Upper lobe of left lung (tissue), 6 donors: ENCODE results near the gene ASTN2. TPM values are rescaled to one million over a fixed set of nuclear protein-coding genes. Genes with fewer than 3 reads are reported as not detected.
A peak's percentile ranks its signal among the peaks of the same experiment; 100 is the strongest.

Experiments used
- ATAC-seq, 2 donors: fragments of 200-7000 bp; cut with Tn5 transposase; one replicate each; pipeline ENCODE4 v1.9.1; 2022; ENCODE audit warnings: mild to moderate bottlenecking in 2 of 2, moderate library complexity in 2 of 2; ENCODE audit not compliant: low FRiP score in 2 of 2
- DNase-seq, 2 donors: peaks; one replicate each; pipeline ENCODE4 v3.0.0-alpha.2; 2019 to 2020
- H3K27ac ChIP-seq, 4 donors: fragments of 200-600 bp; sonication (generic); one replicate each; pipeline ENCODE4 v1.5.1; 2016 to 2019
- H3K27me3 ChIP-seq, 4 donors: fragments of 200-600 bp; sonication (generic); one replicate each; pipeline ENCODE4 v1.5.1; 2017 to 2019
- H3K36me3 ChIP-seq, 4 donors: fragments of 200-600 bp; sonication (generic); one replicate each; pipeline ENCODE4 v1.5.1; 2016 to 2019
- H3K4me1 ChIP-seq, 4 donors: fragments of 200-600 bp; sonication (generic); one replicate each; pipeline ENCODE4 v1.5.1; 2018 to 2019
- H3K4me3 ChIP-seq, 4 donors: fragments of 200-600 bp; sonication (generic); one replicate each; pipeline ENCODE4 v1.5.1; 2017 to 2019; ENCODE audit warnings: mild to moderate bottlenecking in 2 of 4, moderate library complexity in 1 of 4
- H3K9me3 ChIP-seq, 4 donors: fragments of 200-600 bp; sonication (generic); one replicate each; pipeline ENCODE4 v1.5.1; 2018 to 2019
- CTCF ChIP-seq, 6 experiments: fragments of 450-650 bp in 4 of 6; fragments of 200-600 bp in 2 of 6; sonication (generic) in 2 of 6; IDR thresholded peaks; one replicate each; pipeline ENCODE4 v1.5.1; 2016 to 2019; ENCODE audit warnings: antibody characterized with exemption in 6 of 6
- EP300 ChIP-seq, 4 donors: sonication (generic); formaldehyde crosslinking; IDR thresholded peaks; one replicate each; pipeline ENCODE4 v1.5.1; 2017; ENCODE audit warnings: antibody characterized with exemption in 4 of 4, control low read depth in 2 of 4
- POLR2A ChIP-seq, 4 donors: fragments of 450-650 bp; IDR thresholded peaks; one replicate each; pipeline ENCODE4 v1.5.1; 2016 to 2017; ENCODE audit warnings: antibody characterized with exemption in 4 of 4, mild to moderate bottlenecking in 2 of 4
- POLR2AphosphoS5 ChIP-seq, 2 donors: sonication (generic); formaldehyde crosslinking; IDR thresholded peaks; one replicate each; pipeline ENCODE4 v1.5.1; 2017; ENCODE audit warnings: antibody characterized with exemption in 2 of 2
- WGBS, 2 donors: methylation state at CpG; one replicate each; pipeline ENCODE4 v1.1.5; 2017 to 2018; 5-methylcytosine and 5-hydroxymethylcytosine counted together
- total RNA-seq, 6 donors: library from RNA; depleted of rRNA in 4 of 6; stranded (reverse); fragments of >200 nt in 4 of 6; gene quantifications; one replicate each; pipeline versions ENCODE4 v1.1.0 to v1.2.1, GENCODE V29; 2016 to 2021
- donor health status: DM: no; HTN: no; CAD: no; lungs with moderate emphysema.
- donor health status: DM: no; HTN: yes; CAD: no; lungs with severe emphysema.

The ASTN2 gene
- total RNA-seq, 6 donors from 2014 or later: 2.0 to 7.5 (median 3.4) TPM

GRCh38 chr9:116656501-116656971 lies 758.3 kb downstream of the ASTN2 start:
- Histone ChIP-seq H3K4me3 (no peak overlapping the region), H3K27me3 (no peaks in the 10 kb centered on the region), H3K36me3 (no peaks in the 10 kb centered on the region), H3K27ac (peak overlapping the region in 1 of 4 donors; percentile 16), H3K4me1 (peaks cover 0 to 3% (median 0%) of the 10 kb centered on the region in 4 donors), H3K9me3 (no peaks in the 10 kb centered on the region)
- TF ChIP-seq EP300 (IDR thresholded peaks at IDR 0.05) (no peak), POLR2AphosphoS5 (IDR thresholded peaks at IDR 0.05) (no peak), CTCF (IDR thresholded peaks at IDR 0.05) (no peak), POLR2A (IDR thresholded peaks at IDR 0.05) (no peak)
- WGBS, 2 donors: 52 to 54% methylated on average over 5 of the region's 5 CpGs
- DNase-seq: no peak
- peak in 1 of 2 donors; percentile 7 for ATAC-seq

- 60 to 76% methylated on average over 3 of the region's 3 CpGs for WGBS, 2 donors
- ATAC-seq (no peak), DNase-seq (no peak)
- H3K4me3 ChIP-seq: no peak overlapping the region
- H3K36me3 ChIP-seq: no peaks in the 10 kb centered on the region
- no peaks in the 10 kb centered on the region for H3K9me3 ChIP-seq
- no peak for TF ChIP-seq POLR2AphosphoS5 (IDR thresholded peaks at IDR 0.05)
- TF ChIP-seq EP300 (IDR thresholded peaks at IDR 0.05): no peak
- TF ChIP-seq POLR2A (IDR thresholded peaks at IDR 0.05): no peak
- no peak for TF ChIP-seq CTCF (IDR thresholded peaks at IDR 0.05)
- H3K27me3 ChIP-seq: no peaks in the 10 kb centered on the region
- H3K27ac ChIP-seq: no peak overlapping the region
- H3K4me1 ChIP-seq: peaks cover 0 to 3% (median 0%) of the 10 kb centered on the region in 4 donors
These were observed 760.9 kb downstream of the ASTN2 start for GRCh38 chr9:116654059-116654355.

- WGBS, 2 donors: 83 to 87% methylated on average over 7 of the region's 7 CpGs
- Histone ChIP-seq H3K4me3 (no peak overlapping the region), H3K9me3 (no peaks in the 10 kb centered on the region), H3K27ac (no peak overlapping the region), H3K36me3 (no peaks in the 10 kb centered on the region), H3K4me1 (peaks cover 0 to 3% (median 0%) of the 10 kb centered on the region in 4 donors), H3K27me3 (no peaks in the 10 kb centered on the region)
- no peak for TF ChIP-seq POLR2AphosphoS5 (IDR thresholded peaks at IDR 0.05)
- DNase-seq: no peak
- peak in 1 of 2 donors; percentile 74 for ATAC-seq
These were observed 761.4 kb downstream of the ASTN2 start for GRCh38 chr9:116653348-116654058.

GRCh38 chr9:116647515-116647809 lies 767.4 kb downstream of the ASTN2 start:
- WGBS, 2 donors: 78 to 80% methylated on average over 4 of the region's 4 CpGs
- no peaks in the 10 kb centered on the region for H3K9me3 ChIP-seq
- no peaks in the 10 kb centered on the region for H3K27me3 ChIP-seq
- ATAC-seq (peak in 1 of 2 donors; percentile 25), DNase-seq (no peak)
- H3K36me3 ChIP-seq: no peaks in the 10 kb centered on the region
- no peak overlapping the region for H3K27ac ChIP-seq
- H3K4me1 ChIP-seq: no peaks in the 10 kb centered on the region
- no peak for TF ChIP-seq POLR2A (IDR thresholded peaks at IDR 0.05)
- no peak for TF ChIP-seq POLR2AphosphoS5 (IDR thresholded peaks at IDR 0.05)
- TF ChIP-seq EP300 (IDR thresholded peaks at IDR 0.05): no peak
- TF ChIP-seq CTCF (IDR thresholded peaks at IDR 0.05): peak in 1 of 6 experiments; percentile 2
- H3K4me3 ChIP-seq: no peak overlapping the region

- Histone ChIP-seq H3K27me3 (no peaks in the 10 kb centered on the region), H3K4me1 (peaks cover 0 to 5% (median 0%) of the 10 kb centered on the region in 4 donors), H3K4me3 (no peak overlapping the region), H3K27ac (no peak overlapping the region), H3K9me3 (no peaks in the 10 kb centered on the region), H3K36me3 (no peaks in the 10 kb centered on the region)
- DNase-seq (no peak), ATAC-seq (peak in 1 of 2 donors; percentile 68)
- WGBS, 2 donors: 75 to 83% methylated on average over 5 of the region's 5 CpGs
- TF ChIP-seq POLR2A (IDR thresholded peaks at IDR 0.05) (no peak), POLR2AphosphoS5 (IDR thresholded peaks at IDR 0.05) (no peak), EP300 (IDR thresholded peaks at IDR 0.05) (no peak), CTCF (IDR thresholded peaks at IDR 0.05) (peak in 5 of 6 experiments; percentile 25 to 40 (median 33))
These were observed 768.0 kb downstream of the ASTN2 start for GRCh38 chr9:116646661-116647514.
